GM12872 (cell line): ENCODE results near the gene ELAVL2.

Experiments
- TF ChIP-seq, protein P1 (sequence below): IDR thresholded peaks from 3 replicates; pipeline ENCODE4 v1.5.1; 2011; ENCODE audit warnings: low read depth, mild to moderate bottlenecking, low read length, moderate library complexity; ENCODE audit not compliant: insufficient read depth

ELAVL2 gene

GRCh38 chr9:23665051-23665450 is 161.0 kb downstream of the ELAVL2 start:
- TF ChIP-seq, protein P1, sequence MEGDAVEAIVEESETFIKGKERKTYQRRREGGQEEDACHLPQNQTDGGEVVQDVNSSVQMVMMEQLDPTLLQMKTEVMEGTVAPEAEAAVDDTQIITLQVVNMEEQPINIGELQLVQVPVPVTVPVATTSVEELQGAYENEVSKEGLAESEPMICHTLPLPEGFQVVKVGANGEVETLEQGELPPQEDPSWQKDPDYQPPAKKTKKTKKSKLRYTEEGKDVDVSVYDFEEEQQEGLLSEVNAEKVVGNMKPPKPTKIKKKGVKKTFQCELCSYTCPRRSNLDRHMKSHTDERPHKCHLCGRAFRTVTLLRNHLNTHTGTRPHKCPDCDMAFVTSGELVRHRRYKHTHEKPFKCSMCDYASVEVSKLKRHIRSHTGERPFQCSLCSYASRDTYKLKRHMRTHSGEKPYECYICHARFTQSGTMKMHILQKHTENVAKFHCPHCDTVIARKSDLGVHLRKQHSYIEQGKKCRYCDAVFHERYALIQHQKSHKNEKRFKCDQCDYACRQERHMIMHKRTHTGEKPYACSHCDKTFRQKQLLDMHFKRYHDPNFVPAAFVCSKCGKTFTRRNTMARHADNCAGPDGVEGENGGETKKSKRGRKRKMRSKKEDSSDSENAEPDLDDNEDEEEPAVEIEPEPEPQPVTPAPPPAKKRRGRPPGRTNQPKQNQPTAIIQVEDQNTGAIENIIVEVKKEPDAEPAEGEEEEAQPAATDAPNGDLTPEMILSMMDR: no peak

GRCh38 chr9:23663946-23664345 is 162.1 kb downstream of the ELAVL2 start:
- TF ChIP-seq, protein P1: no peak

GRCh38 chr9:23663536-23663935 is 162.5 kb downstream of the ELAVL2 start:
- TF ChIP-seq, protein P1: no peak

DNA sequence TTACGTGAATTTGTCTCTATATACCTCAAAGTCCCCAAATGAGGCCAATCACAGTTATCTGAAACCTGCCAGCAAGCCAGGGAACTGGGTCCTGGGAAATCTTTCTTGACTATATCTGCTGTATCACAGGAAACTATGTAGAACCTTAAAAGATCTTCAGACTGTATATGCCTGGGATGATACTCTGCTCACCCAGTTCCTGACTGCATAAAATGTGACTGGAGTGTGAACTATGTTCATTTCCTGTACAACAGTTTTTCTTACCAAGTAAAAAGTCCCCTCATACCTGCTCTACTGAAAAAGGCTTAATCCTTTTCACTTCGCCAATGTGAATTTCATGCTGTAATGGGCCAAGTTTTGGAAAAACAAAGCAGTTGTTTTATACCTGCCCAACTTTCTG is 162.9 kb downstream of the ELAVL2 start:
- TF ChIP-seq, protein P1: no peak

GRCh38 chr9:23662320-23662719 is 163.7 kb downstream of the ELAVL2 start:
- TF ChIP-seq, protein P1: no peak

DNA sequence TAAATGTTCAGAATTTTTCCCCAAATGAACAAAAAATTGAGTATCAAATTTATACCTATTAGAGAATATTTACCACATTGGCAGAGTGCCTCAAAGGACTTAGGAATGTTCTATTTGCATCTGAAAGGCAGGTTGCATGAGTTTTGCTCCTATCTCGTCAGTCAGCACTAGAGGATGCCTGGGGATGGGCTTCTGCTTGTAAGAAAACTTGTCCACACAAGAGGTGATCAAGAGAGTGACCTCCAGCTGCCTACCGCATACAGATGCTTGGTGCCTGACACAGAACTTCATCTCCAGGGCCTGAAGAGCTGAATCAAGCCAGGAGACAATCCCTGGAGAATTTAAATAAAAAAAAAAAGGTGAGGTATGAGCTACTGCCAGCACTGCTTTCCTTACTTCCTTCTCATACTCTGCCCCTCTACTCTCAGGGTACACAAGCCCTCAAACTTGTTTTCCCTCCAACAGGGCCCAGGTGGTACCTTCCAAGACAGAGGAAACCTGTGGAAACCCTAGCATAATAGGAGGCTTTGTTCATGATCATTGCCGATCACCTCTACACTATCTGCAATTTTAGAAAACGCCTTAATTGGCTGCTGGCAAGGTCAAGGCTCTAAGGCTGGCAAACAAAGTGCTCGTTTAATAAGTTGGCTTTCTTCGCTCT is 166.6 kb downstream of the ELAVL2 start:
- TF ChIP-seq, protein P1: no peak

DNA sequence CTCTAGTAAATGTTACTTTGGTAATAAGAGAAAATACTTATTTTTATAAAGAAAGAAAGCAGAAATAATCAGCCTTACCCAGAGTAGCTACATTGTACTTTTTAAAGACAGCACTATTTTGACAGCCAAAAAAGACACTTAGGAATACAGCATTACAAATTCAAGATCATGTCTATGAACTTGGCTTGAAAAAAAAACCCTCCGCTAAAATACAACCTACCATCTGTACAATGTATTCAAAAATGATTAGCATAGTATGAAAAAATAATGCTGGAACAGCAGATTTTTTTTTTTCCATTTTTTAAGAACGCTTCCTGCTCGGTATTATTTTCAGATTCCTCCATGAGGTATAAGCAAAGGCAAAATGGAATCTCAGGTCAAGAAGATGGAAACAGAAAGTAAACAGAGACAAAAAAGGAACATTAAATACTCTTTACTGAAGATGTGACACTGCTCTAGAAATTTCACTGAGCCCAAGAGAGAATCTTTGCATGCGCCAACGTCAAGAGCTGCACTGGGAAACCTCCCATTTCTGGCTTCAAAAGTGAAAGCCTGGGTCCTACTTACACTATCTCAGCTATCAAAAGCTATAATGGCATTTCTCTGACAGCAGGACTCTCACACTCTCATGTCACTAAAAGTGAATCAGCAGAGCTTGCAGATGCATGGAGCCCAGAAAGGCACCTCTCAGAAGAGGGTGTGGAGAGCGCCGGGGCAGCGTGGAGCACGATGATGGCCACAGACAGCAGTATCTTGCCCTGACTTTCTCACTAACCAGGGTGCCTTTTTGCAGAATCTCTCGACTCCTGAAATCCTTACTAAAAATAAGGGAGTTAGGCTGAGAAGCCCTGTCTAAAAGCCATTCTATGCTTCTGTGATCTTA is 167.4 kb downstream of the ELAVL2 start:
- TF ChIP-seq, protein P1: no peak
